Measurements from ENCODE around the gene HLA-B.

DNA sequence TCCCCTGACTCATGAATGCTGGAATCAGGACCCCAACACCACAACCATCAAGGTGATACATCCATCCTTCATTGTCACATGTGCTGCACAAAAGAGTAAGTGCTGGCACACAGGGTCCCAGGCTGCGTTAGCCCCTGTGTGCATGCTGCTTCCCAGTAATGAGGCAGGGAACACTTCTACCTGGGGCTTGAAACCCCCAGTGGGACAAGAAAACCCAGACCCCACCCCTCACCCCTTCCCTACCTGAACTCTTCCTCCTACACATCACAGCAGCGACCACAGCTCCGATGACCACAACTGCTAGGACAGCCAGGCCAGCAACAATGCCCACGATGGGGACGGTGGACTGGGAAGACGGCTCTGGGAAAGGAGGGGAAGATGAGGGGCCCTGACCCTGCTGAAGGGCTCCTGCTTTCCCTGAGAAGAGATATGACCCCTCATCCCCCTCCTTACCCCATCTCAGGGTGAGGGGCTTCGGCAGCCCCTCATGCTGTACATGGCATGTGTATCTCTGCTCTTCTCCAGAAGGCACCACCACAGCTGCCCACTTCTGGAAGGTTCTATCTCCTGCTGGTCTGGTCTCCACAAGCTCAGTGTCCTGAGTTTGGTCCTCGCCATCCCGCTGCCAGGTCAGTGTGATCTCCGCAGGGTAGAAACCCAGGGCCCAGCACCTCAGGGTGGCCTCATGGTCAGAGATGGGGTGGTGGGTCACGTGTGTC, 2.0 kb downstream of the HLA-B start:
- TF ChIP-seq GATA2 (IDR thresholded peaks at IDR 0.05; ENCODE audit: low read depth, low read length) (no peak), GATA3 (IDR thresholded peaks at IDR 0.05; ENCODE audit: low read depth, low read length) (no peak)

All from SH-SY5Y (cell line).